Measurements from ENCODE around the gene ICAM2.

Gene ICAM2

DNA sequence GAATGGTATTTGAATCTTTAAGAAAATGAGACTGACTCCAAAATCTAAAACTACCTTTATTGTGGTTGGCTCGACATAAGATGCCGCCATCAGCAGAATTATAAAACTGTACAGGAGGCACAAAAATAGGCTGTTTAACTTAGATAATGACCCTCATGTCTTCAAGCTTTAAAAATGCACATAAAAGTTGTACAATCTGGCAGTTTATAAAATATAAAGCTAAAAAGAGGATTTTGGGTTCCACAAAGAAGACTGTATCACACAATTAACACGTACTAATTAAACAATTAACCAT is 18.6 kb upstream of the ICAM2 start:
- in situ Hi-C loops (cut with HindIII; ENCODE audit: low sequenced_read_pairs): no loop called here
- DNase-seq (ENCODE audit: low read depth): no peak
- no peak overlapping the region for H3K4me3 ChIP-seq (ENCODE audit: low read depth, low read length)
- TF ChIP-seq, protein P1, sequence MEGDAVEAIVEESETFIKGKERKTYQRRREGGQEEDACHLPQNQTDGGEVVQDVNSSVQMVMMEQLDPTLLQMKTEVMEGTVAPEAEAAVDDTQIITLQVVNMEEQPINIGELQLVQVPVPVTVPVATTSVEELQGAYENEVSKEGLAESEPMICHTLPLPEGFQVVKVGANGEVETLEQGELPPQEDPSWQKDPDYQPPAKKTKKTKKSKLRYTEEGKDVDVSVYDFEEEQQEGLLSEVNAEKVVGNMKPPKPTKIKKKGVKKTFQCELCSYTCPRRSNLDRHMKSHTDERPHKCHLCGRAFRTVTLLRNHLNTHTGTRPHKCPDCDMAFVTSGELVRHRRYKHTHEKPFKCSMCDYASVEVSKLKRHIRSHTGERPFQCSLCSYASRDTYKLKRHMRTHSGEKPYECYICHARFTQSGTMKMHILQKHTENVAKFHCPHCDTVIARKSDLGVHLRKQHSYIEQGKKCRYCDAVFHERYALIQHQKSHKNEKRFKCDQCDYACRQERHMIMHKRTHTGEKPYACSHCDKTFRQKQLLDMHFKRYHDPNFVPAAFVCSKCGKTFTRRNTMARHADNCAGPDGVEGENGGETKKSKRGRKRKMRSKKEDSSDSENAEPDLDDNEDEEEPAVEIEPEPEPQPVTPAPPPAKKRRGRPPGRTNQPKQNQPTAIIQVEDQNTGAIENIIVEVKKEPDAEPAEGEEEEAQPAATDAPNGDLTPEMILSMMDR (IDR thresholded peaks at IDR 0.05; ENCODE audit: low read depth, low read length, missing control alignments): no peak

DNA sequence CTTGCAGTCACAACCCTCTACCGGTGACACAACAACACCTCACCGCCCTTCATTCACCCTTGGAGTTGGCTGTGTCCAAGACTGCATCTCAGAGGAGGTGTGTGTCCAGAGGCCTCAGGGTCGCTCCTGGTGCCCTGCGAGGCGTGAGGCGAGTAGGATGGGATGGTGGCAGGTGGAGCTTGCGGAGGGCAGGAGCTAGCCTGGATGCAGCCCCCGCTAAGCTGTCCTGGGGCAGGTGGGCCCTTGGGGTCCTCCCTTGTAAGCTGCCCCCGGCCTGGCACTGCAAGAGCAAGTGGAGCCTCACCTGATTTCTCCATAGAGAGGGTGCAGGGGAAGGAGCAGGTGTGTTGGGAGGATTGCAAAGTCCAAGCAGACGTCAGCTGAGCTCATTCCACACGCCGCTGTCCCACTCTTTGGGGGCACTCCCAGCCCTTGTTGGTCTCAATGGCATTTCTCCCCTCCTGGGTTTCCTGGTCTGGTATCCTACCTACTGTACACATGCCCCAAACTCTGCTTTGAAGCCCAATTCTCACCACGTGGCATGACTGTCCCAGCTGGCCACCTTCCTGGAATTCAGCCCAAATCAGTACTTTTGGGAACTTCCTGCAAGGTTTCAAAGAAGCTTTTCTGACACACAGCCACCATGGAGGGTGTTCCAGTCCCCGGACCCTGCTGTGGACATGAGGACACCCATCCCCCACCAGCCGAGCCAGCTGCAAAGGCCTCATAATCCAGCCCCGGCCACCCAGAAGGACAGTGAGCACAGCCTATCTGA is 18.1 kb upstream of the ICAM2 start:
- in situ Hi-C loops (cut with HindIII; ENCODE audit: low sequenced_read_pairs): no loop called here
- TF ChIP-seq, protein P1 (IDR thresholded peaks at IDR 0.05; ENCODE audit: low read depth, low read length, missing control alignments): no peak
- no peak overlapping the region for H3K4me3 ChIP-seq (ENCODE audit: low read depth, low read length)

DNA sequence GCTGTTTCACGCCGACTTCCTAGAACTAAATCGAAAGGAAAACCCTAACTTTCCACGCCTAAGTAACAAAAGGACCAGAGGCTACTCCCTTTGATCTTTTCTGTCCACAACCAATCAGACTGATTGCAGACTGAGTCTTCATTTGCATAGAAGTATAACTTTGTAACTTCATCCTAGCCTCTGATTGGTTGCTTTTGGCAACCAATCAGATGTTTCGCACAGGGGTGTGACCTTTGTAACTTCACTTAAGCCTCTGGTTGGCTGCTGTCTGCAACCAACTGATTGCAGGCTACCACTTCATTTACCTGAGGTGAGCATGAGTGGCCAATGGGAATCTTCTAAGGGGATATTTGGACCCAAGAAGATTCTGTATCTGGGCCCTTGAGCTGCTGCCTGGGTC is 17.4 kb upstream of the ICAM2 start:
- DNase-seq (ENCODE audit: low read depth): no peak
- no peak overlapping the region for H3K4me3 ChIP-seq (ENCODE audit: low read depth, low read length)
- TF ChIP-seq, protein P1 (IDR thresholded peaks at IDR 0.05; ENCODE audit: low read depth, low read length, missing control alignments): no peak
- in situ Hi-C loops (cut with HindIII; ENCODE audit: low sequenced_read_pairs): no loop called here

More for the DNA sequence above, 18.1 kb upstream of the ICAM2 start:
- DNase-seq (ENCODE audit: low read depth): no peak

DNA sequence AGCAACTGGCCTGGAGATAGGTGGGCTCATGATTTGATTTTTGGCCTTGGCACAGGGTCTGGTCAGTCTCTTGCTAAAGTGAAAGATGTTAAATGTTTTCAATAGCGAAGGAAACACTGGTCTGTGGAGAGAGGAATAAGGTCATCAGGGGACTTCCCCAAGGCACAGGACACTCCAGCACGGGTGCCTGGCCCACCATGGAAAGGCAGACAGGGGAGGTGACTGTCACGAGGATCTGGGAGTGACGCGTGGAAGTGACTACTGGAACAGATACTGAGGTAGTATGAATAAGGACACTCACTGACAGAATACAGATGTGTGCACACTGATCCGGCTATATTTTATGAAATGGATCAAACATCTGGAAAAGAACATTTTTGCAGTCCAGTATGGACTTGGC is 16.7 kb upstream of the ICAM2 start:
- no peak overlapping the region for H3K4me3 ChIP-seq (ENCODE audit: low read depth, low read length)
- TF ChIP-seq, protein P1 (IDR thresholded peaks at IDR 0.05; ENCODE audit: low read depth, low read length, missing control alignments): no peak
- in situ Hi-C loops (cut with HindIII; ENCODE audit: low sequenced_read_pairs): no loop called here
- DNase-seq (ENCODE audit: low read depth): no peak

DNA sequence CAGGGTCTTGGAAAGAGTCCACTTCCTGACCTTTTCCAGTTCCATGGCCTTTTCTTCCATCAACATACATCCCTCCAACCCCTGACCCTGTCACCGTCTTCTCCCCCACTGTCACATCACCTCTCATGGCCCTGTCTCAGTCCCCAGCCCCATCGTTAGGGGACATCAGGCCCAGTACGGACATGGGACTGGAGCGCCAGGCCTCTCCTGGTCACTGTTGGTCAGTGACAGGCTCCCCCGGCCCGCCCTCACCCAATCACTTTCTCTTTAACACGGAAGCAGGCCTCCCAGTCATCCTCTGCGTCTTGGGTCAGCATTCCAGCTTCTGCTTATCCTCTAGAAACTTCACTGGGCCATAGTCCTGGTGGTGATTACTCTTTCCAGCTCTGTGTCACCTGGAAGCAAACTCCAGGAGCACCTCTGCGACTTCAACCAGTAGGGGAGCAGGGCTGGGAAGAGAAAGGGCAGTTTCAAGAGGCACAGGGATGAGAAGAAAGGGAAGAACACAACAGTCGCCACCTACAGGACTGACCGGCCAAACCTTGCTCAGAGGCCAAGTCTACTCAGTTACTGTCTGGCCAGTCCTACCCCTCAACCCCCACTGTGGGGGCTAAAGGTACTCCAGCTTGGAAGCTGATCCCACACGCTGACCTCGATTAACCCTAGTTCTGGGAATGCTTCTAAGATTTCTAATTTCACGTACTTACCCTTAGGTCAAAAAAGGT is 15.9 kb upstream of the ICAM2 start:
- TF ChIP-seq, protein P1 (IDR thresholded peaks at IDR 0.05; ENCODE audit: low read depth, low read length, missing control alignments): peak; percentile 5
- H3K4me3 ChIP-seq (ENCODE audit: low read depth, low read length): no peak overlapping the region
- in situ Hi-C loops (cut with HindIII; ENCODE audit: low sequenced_read_pairs): no loop called here
- DNase-seq (ENCODE audit: low read depth): no peak

DNA sequence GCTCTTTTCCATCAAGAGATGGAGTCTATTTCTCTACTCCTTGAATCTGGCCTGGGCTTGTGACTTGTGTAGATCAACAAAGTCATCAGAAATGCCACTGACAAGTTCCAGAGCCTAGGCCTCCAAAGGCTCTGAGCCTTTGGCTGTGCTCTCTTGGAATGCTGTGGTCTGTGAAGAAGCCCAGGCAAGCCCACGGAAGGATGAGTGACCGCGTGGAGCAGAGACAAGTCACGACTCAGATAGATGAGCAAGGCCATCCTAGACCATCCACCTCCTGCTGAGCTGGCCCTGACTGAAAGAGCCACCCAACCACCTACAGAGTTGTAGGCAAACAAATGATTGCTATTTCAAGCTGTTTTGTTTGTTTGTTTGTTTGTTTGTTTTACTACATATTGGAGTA is 11.6 kb upstream of the ICAM2 start:
- DNase-seq (ENCODE audit: low read depth): no peak
- no peak overlapping the region for H3K4me3 ChIP-seq (ENCODE audit: low read depth, low read length)
- TF ChIP-seq, protein P1 (IDR thresholded peaks at IDR 0.05; ENCODE audit: low read depth, low read length, missing control alignments): no peak
- in situ Hi-C loops (cut with HindIII; ENCODE audit: low sequenced_read_pairs): no loop called here

Measured in astrocyte of the cerebellum (primary cell).